MM.1S (cell line): Measurements from ENCODE around the gene NFYC.

ENCODE experiments used
- DNase-seq: peaks from one replicate; pipeline ENCODE4 v3.0.0-alpha.2; 2015
- H2AFZ ChIP-seq: fragments of 300-600 bp; sonication (generic); 2 replicates; pipeline ENCODE4 v1.6.0; 2016; ENCODE audit warnings: antibody characterized with exemption, low read length
- H3F3A ChIP-seq: fragments of 300-600 bp; sonication (generic); 2 replicates; pipeline ENCODE4 v1.6.1; 2016; ENCODE audit warnings: mild to moderate bottlenecking, antibody characterized with exemption, low read length, moderate library complexity, mixed read lengths; ENCODE audit not compliant: insufficient read depth
- H3K27ac ChIP-seq: fragments of 300-600 bp; sonication (generic); 2 replicates; pipeline ENCODE4 v1.5.1; 2016; ENCODE audit warnings: mild to moderate bottlenecking, low read length
- H3K27me3 ChIP-seq: fragments of 300-600 bp; sonication (generic); replicated peaks from 2 replicates; pipeline ENCODE4 v1.6.0; 2016; ENCODE audit warnings: low read length; ENCODE audit not compliant: insufficient read depth
- H3K36me3 ChIP-seq: fragments of 300-600 bp; sonication (generic); replicated peaks from 2 replicates; pipeline ENCODE4 v1.6.1; 2016; ENCODE audit warnings: mild to moderate bottlenecking, low read length, mixed read lengths; ENCODE audit not compliant: insufficient read depth
- H3K4me1 ChIP-seq: fragments of 300-600 bp; sonication (generic); 2 replicates; pipeline ENCODE4 v1.6.1; 2016; ENCODE audit warnings: low read length, mixed read lengths
- H3K4me2 ChIP-seq: fragments of 300-600 bp; sonication (generic); 2 replicates; pipeline ENCODE4 v1.6.0; 2016; ENCODE audit warnings: low read depth, low read length
- H3K4me3 ChIP-seq: fragments of 300-600 bp; sonication (generic); 2 replicates; pipeline ENCODE4 v1.5.1; 2016; ENCODE audit warnings: low read length, mixed read lengths
- H3K79me2 ChIP-seq: fragments of 300-600 bp; sonication (generic); 2 replicates; pipeline ENCODE4 v1.6.1; 2016; ENCODE audit warnings: mixed run types, low read length, mixed read lengths
- H3K9ac ChIP-seq: fragments of 300-600 bp; sonication (generic); 2 replicates; pipeline ENCODE4 v1.6.1; 2016; ENCODE audit warnings: low read length, mixed read lengths
- H3K9me2 ChIP-seq: fragments of 300-600 bp; sonication (generic); replicated peaks from 2 replicates; pipeline ENCODE4 v1.6.1; 2016; ENCODE audit warnings: mild to moderate bottlenecking, low read length, mixed read lengths; ENCODE audit not compliant: insufficient read depth
- H3K9me3 ChIP-seq: fragments of 300-600 bp; sonication (generic); replicated peaks from 2 replicates; pipeline ENCODE4 v1.6.1; 2016; ENCODE audit warnings: mild to moderate bottlenecking, low read length, mixed read lengths; ENCODE audit not compliant: insufficient read depth
- H4K20me1 ChIP-seq: fragments of 300-600 bp; sonication (generic); 2 replicates; pipeline ENCODE4 v1.6.1; 2016; ENCODE audit warnings: mild to moderate bottlenecking, low read length, moderate library complexity, mixed read lengths; ENCODE audit not compliant: insufficient read depth
- EZH2 ChIP-seq: fragments of 300-600 bp; sonication (generic); optimal IDR thresholded peaks from 2 replicates; pipeline ENCODE3; 2017; ENCODE audit warnings: low read depth, mild to moderate bottlenecking, antibody characterized with exemption, low read length, mixed read lengths
- EZH2phosphoT487 ChIP-seq: fragments of 300-600 bp; sonication (generic); IDR thresholded peaks from 2 replicates; pipeline ENCODE4 v1.6.1; 2018; ENCODE audit warnings: antibody characterized with exemption, low read length
- TF ChIP-seq, protein P1 (sequence below): fragments of 300-600 bp; sonication (generic); IDR thresholded peaks from 2 replicates; pipeline ENCODE4 v1.5.1; 2016; ENCODE audit warnings: antibody characterized with exemption, low read length, mixed read lengths

Gene NFYC

DNA sequence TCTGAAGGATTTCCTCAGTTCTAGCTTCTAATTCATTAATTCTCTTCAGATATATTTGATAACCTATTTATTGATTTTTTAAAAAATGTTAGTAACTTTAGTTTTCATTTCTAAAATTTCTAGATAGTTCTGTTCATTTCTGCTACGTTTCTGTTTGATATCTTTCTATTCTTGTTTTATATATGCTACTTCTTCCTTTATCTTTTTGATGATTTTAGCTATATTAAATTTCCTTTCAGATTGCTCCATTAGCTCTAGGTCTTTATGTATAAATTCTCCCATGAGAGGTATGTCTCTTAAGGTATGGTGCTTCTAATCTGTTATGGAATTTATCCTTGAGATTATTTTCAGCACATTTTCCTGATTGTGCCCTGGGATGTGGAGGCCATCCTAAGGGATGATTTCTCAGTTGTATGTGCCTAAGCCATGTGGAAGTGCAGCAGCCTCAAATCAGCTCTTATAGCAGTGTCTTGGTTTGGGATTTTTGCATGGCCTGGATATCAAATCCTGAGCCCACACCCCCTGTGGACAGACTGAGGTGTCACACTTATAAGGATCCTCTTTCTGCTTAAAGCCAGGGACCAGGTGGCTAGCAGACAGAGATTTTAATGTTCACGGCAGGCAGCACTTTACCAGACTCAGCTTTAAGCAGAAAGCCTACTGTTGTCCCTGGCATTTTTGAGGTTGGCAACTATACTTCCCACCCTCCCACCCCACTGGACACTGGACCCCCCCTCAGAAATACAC lies 85.9 kb downstream of the NFYC start:
- H3K79me2 ChIP-seq = no peaks in the 10 kb centered on the region
- H3K36me3 ChIP-seq = no peaks in the 10 kb centered on the region
- no peaks in the 10 kb centered on the region for H3K27me3 ChIP-seq
- H3K9me2 ChIP-seq = no peaks in the 10 kb centered on the region
- no peaks in the 10 kb centered on the region for H4K20me1 ChIP-seq
- no peak overlapping the region for H3K4me3 ChIP-seq
- H2AFZ ChIP-seq = no peak overlapping the region
- H3K27ac ChIP-seq = no peak overlapping the region
- H3K9me3 ChIP-seq = no peaks in the 10 kb centered on the region
- no peak overlapping the region for H3K9ac ChIP-seq
- no peaks in the 10 kb centered on the region for H3F3A ChIP-seq
- DNase-seq = no peak
- TF ChIP-seq, protein P1, sequence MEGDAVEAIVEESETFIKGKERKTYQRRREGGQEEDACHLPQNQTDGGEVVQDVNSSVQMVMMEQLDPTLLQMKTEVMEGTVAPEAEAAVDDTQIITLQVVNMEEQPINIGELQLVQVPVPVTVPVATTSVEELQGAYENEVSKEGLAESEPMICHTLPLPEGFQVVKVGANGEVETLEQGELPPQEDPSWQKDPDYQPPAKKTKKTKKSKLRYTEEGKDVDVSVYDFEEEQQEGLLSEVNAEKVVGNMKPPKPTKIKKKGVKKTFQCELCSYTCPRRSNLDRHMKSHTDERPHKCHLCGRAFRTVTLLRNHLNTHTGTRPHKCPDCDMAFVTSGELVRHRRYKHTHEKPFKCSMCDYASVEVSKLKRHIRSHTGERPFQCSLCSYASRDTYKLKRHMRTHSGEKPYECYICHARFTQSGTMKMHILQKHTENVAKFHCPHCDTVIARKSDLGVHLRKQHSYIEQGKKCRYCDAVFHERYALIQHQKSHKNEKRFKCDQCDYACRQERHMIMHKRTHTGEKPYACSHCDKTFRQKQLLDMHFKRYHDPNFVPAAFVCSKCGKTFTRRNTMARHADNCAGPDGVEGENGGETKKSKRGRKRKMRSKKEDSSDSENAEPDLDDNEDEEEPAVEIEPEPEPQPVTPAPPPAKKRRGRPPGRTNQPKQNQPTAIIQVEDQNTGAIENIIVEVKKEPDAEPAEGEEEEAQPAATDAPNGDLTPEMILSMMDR = no peak
- TF ChIP-seq EZH2 (no peak), EZH2phosphoT487 (no peak)
- no peaks in the 10 kb centered on the region for H3K4me1 ChIP-seq
- H3K4me2 ChIP-seq = no peak overlapping the region

DNA sequence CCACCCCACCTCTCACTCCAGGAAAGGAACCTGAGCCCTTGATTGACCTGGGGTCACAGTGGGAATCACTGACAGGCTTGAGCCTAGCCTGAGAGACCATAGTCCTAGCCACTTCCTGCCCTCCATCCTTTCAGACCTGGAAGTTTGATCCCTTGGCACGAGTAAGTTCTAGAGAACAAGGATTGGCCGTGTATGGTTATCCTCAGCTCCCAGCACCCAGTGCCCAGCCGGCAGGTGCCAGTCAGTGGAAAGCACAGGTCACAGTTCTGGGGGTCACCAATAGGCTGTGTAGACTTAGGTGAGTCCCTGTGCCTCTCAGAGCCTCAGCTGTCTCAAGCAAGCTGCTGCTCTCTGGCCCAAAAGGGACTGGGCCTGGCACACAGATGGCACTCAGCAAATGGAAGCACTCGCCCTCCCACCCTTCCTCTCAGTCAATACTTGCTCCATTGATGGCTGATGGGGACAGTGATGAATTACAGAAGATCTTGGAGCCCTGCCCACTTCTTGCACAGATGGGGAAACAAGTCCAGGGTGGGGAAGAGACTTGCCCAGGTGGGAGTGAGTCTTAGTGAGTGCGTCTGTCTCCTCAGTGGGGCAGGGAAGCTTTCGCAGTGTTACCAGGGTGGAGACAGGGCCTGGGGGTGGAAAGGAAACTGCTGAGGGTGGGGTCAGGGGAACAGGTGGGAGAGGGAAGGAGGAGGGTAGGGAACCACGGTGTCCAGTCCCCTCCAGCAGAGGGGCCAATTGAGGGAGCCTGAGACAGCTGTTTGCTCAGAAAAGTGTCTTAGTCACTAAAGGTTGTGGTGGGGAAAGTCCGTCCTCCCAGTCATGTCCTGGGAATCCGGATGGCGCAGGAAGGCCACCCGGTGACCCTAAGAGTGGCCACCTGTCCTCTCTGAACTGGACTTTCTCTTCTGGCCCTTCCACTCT lies 89.4 kb downstream of the NFYC start:
- H3K36me3 ChIP-seq = no peaks in the 10 kb centered on the region

DNA sequence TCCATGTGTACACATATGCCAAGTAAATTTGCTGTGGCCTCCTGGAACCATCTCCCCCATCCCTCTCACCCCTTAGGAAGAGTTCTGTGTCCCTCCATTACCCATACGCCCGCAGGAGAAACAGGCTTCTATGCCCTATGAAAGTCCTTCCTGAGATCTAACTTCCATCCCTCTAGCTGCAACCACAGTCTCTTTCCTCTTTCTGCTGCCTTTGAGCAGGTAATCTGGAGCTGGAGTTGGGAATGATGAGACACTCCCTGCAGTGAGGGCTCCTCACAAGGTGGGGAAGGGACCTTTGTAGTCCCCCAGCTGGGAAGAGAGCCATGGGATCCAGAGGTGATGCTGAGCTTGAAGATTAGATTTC lies 90.1 kb downstream of the NFYC start:
- Histone ChIP-seq H3K4me1 (no peaks in the 10 kb centered on the region), H3K27me3 (peaks cover 6% of the 10 kb centered on the region), H3K9me3 (no peaks in the 10 kb centered on the region), H3K27ac (no peak overlapping the region), H3K4me3 (no peak overlapping the region), H3K4me2 (no peak overlapping the region), H3K79me2 (no peaks in the 10 kb centered on the region), H3K36me3 (no peaks in the 10 kb centered on the region), H4K20me1 (no peaks in the 10 kb centered on the region), H3F3A (no peaks in the 10 kb centered on the region), H3K9me2 (no peaks in the 10 kb centered on the region), H3K9ac (no peak overlapping the region), H2AFZ (no peak overlapping the region)
- TF ChIP-seq EZH2 (no peak), EZH2phosphoT487 (no peak)
- TF ChIP-seq, protein P1 = no peak
- DNase-seq = no peak

More for the DNA sequence above, 89.4 kb downstream of the NFYC start:
- H3K9me2 ChIP-seq = no peaks in the 10 kb centered on the region
- no peak for DNase-seq
- H2AFZ ChIP-seq = no peak overlapping the region
- H3K4me1 ChIP-seq = no peaks in the 10 kb centered on the region
- H4K20me1 ChIP-seq = no peaks in the 10 kb centered on the region
- H3K79me2 ChIP-seq = no peaks in the 10 kb centered on the region
- no peak overlapping the region for H3K4me3 ChIP-seq
- H3K27me3 ChIP-seq = peaks cover 6% of the 10 kb centered on the region
- H3F3A ChIP-seq = no peaks in the 10 kb centered on the region
- no peaks in the 10 kb centered on the region for H3K9me3 ChIP-seq
- H3K9ac ChIP-seq = no peak overlapping the region
- no peak overlapping the region for H3K27ac ChIP-seq
- no peak overlapping the region for H3K4me2 ChIP-seq
- no peak for TF ChIP-seq EZH2phosphoT487
- TF ChIP-seq, protein P1 = no peak
- TF ChIP-seq EZH2 = no peak
